ENCODE measurements around the gene TTLL5.

Gene TTLL5

GRCh38 chr14:75753696-75754095 lies 92.7 kb downstream of the TTLL5 start:
- DNase-seq, result no peak
- Histone ChIP-seq H3K27me3 (no peaks in the 10 kb centered on the region), H3K4me3 (ENCODE audit: low read depth, low read length) (no peak overlapping the region), H3K36me3 (peaks cover 2% of the 10 kb centered on the region; the same call in 1 of the 2 replicates), H3K4me1 (peaks cover 3% of the 10 kb centered on the region), H3K9me3 (no peaks in the 10 kb centered on the region)
- TF ChIP-seq CTCF (IDR thresholded peaks at IDR 0.05; ENCODE audit: low read depth, low read length), result no peak

- H3K27me3 ChIP-seq, result no peaks in the 10 kb centered on the region
- DNase-seq, result no peak
Observed at GRCh38 chr14:75757644-75758402, 96.8 kb downstream of the TTLL5 start.

GRCh38 chr14:75764020-75764419 lies 103.0 kb downstream of the TTLL5 start:
- TF ChIP-seq CTCF (IDR thresholded peaks at IDR 0.05; ENCODE audit: low read depth, low read length), result no peak
- DNase-seq, result no peak
- Histone ChIP-seq H3K9me3 (no peaks in the 10 kb centered on the region), H3K4me1 (no peaks in the 10 kb centered on the region; the same call in 1 of the 2 replicates), H3K27me3 (no peaks in the 10 kb centered on the region), H3K4me3 (ENCODE audit: low read depth, low read length) (no peak overlapping the region), H3K36me3 (peaks cover 4% of the 10 kb centered on the region; the same call in 1 of the 2 replicates)

More at GRCh38 chr14:75757644-75758402, 96.8 kb downstream of the TTLL5 start:
- H3K36me3 ChIP-seq, result peaks cover 2% of the 10 kb centered on the region; the same call in 1 of the 2 replicates
- H3K4me1 ChIP-seq, result no peaks in the 10 kb centered on the region; the same call in 1 of the 2 replicates
- no peaks in the 10 kb centered on the region for H3K9me3 ChIP-seq
- H3K4me3 ChIP-seq (ENCODE audit: low read depth, low read length), result no peak overlapping the region
- TF ChIP-seq CTCF (IDR thresholded peaks at IDR 0.05; ENCODE audit: low read depth, low read length), result no peak

- Histone ChIP-seq H3K4me3 (ENCODE audit: low read depth, low read length) (no peak overlapping the region), H3K36me3 (peaks cover 6% of the 10 kb centered on the region), H3K4me1 (no peaks in the 10 kb centered on the region), H3K27me3 (no peaks in the 10 kb centered on the region), H3K9me3 (no peaks in the 10 kb centered on the region)
- no peak for DNase-seq
- no peak for TF ChIP-seq CTCF (IDR thresholded peaks at IDR 0.05; ENCODE audit: low read depth, low read length)
Observed at GRCh38 chr14:75769047-75769685, 108.1 kb downstream of the TTLL5 start.

GRCh38 chr14:75770635-75771034 lies 109.6 kb downstream of the TTLL5 start:
- no peak overlapping the region for H3K4me3 ChIP-seq (ENCODE audit: low read depth, low read length)
- no peaks in the 10 kb centered on the region for H3K9me3 ChIP-seq
- H3K27me3 ChIP-seq, result no peaks in the 10 kb centered on the region
- no peak for TF ChIP-seq CTCF (IDR thresholded peaks at IDR 0.05; ENCODE audit: low read depth, low read length)
- H3K4me1 ChIP-seq, result no peaks in the 10 kb centered on the region
- DNase-seq, result no peak
- H3K36me3 ChIP-seq, result peaks cover 7% of the 10 kb centered on the region

- Histone ChIP-seq H3K4me1 (no peaks in the 10 kb centered on the region), H3K27me3 (no peaks in the 10 kb centered on the region), H3K36me3 (peaks cover 5% of the 10 kb centered on the region), H3K4me3 (ENCODE audit: low read depth, low read length) (no peak overlapping the region), H3K9me3 (no peaks in the 10 kb centered on the region)
- DNase-seq, result no peak
- TF ChIP-seq CTCF (IDR thresholded peaks at IDR 0.05; ENCODE audit: low read depth, low read length), result no peak
Observed at GRCh38 chr14:75771595-75771994, 110.5 kb downstream of the TTLL5 start.

Data from BE2C (cell line).